GM19238 (cell line): ENCODE data around the gene SERTAD1.
"Not testable (repeated sequence)": the region's sequence is repeated elsewhere in the genome, so short reads cannot be mapped to it uniquely, and the experiment has no call there.

Source experiments
- DNase-seq: peaks from one replicate; pipeline ENCODE4 v3.0.0; 2011; ENCODE audit warnings: low spot score; ENCODE audit not compliant: insufficient read length

SERTAD1 gene, protein sequence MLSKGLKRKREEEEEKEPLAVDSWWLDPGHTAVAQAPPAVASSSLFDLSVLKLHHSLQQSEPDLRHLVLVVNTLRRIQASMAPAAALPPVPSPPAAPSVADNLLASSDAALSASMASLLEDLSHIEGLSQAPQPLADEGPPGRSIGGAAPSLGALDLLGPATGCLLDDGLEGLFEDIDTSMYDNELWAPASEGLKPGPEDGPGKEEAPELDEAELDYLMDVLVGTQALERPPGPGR

DNA sequence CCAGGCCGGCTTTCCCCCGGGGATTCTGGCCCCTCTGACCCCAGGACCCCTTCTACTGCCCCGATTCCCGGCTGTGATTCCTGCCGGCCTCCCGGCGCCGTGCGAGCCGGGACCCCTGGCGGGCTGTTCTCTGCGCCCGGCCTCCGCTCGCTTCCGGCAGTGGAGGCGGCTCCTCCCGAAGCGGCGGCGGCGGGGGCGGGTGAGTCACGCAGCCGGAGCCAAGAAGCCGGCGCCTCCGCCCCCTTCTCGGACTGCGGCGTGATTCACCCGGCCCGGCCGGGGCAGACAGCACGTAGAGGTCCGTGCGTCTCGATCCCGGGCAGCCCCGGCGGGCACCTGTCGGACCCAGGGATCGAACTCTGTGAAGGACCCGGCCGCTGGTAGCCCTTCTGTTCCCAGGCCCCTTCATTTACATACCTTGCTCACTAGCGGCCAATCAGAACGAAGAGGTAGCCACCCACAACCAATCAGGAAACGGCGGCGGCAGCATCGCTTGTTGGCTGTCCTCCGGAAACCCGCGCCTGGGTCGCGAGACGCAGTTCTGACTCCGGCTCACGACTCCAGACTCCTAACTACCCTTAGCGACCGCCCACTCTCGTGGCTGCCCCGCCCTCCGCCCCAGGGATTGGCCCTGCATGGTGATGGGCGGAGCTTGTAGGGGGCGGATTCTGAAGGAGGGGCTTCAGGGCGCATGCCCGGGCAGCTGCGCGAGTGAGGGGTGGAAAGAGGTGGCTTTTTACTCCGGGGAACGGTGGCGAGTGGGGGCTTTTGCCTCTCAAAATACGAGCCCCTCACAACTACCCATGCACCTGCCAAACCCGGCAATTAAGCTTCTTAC lies at the start of gene SERTAD1:
Gene SERTAD1, minus strand, starts transcription at position 543 of the 838 bp plus-strand sequence. CDS start 2,446 bp downstream, outside the sequence.
- DNase-seq: peak; percentile 99

DNA sequence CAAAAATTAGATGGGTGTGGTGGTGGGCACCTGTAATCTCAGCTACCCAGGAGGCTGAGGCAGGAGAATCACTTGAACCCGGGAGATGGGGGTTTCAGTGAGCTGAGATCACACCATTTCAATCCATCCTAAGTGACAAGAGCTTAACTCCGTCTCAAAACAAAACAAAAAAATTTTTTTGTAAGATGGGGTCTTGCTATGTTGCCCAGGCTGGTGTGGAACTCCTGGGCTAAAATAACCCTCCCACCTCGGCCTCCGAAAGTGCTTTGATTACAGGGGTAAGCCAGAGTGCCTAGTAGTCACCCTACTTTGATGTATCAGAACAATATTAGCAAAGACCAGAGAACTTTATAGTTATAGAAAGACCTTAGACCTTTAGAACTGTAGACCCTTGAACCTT lies 48.9 kb upstream of the SERTAD1 start:
- no peak for DNase-seq

DNA sequence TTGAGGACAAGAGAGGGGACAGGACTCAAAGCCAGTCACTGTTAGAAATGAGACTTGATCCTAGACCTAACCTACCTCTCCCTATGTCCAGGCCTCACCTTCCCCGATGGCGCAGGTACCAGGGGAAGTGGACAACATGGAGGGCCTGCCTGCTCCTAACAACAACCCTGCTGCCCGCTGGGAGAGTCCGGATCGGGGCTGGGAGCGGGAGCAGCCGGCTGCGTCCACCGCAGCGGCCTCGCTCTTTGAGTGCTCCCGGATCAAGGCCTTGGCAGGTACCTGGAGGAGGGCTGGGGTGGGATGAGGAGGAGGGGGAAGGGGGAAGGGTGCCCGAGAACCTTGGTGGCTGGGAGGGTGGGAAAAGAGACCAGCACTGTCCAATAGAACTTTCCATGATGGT lies 46.7 kb upstream of the SERTAD1 start:
- DNase-seq: no peak

DNA sequence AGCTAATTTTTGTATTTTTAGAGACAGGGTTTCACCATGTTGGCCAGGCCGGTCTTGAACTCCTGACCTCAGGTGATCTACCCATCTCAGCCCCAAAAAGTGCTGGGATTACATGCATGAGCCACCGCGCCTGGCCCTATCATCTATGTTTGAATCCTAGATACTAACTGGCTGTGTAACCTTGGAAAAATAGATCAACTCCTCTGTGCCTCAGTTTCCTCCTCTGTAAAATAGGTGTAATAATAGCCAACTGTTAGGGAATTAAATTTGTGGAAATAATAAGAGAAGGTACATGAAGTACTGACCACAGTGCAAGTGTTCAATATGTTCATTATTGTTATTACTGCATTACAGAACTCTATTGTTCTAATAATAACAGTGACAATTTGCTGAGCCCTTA lies 45.3 kb upstream of the SERTAD1 start:
- no peak for DNase-seq

DNA sequence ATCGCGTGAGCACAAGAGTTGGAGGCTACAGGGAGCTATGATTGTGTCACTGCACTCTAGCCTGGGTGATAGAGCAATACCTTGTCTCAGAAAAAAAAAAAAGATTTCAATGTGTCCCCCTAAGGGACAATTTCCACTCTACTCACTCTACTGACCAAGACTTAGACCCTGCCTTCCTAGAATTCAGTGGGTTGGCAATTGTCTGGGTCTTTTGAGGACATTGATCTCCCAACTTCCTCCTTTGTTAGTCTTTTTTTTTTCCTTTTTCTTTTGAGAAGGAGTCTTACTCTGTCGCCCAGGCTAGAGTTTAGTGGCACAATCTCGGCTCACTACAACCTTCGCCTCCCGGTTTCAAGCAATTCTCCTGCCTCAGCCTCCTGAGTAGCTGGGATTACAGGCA lies 43.2 kb upstream of the SERTAD1 start:
- no peak for DNase-seq

DNA sequence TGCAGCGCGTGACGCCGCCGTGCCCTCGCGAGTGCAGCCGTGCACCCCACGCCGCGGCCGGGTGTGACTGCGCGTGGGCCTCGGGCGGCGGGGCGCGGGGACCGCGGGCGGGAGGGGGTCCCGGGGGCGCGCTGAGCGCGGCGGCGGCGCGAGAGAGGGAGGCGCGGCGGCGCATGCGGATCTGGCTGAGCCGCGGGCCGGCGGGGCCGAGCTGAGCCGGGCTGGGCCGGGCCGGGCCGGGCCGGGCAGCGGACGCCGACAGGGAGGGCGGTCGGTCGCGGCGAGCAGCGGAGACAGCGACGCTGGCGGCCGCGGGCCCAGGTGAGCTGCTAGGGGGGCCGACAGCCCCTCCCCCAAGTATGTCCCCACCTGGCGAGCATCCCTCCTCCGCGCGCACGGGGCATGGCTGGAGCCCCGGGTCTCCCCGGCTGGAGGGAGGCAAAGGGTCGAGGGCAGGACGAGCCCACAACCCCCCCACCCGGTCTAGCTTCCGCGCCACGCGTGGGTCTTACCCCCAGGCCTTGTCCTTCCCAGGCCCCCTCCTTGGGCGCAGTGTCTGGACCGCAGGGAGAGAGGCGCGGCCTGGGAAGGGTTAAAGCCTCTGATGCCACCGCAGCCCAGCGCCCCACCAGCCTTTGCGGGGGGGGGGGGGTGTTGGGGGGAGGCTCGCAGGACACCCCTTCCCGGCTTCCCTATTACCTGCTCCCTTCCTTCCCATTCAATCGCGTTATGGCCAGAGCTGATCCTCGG lies 41.4 kb upstream of the SERTAD1 start, which contains the start of gene SPTBN4:
Gene SPTBN4, plus strand, starts transcription at position 17 of the 750 bp plus-strand sequence. CDS start 5,621 bp downstream, outside the sequence.
- DNase-seq: no peak

DNA sequence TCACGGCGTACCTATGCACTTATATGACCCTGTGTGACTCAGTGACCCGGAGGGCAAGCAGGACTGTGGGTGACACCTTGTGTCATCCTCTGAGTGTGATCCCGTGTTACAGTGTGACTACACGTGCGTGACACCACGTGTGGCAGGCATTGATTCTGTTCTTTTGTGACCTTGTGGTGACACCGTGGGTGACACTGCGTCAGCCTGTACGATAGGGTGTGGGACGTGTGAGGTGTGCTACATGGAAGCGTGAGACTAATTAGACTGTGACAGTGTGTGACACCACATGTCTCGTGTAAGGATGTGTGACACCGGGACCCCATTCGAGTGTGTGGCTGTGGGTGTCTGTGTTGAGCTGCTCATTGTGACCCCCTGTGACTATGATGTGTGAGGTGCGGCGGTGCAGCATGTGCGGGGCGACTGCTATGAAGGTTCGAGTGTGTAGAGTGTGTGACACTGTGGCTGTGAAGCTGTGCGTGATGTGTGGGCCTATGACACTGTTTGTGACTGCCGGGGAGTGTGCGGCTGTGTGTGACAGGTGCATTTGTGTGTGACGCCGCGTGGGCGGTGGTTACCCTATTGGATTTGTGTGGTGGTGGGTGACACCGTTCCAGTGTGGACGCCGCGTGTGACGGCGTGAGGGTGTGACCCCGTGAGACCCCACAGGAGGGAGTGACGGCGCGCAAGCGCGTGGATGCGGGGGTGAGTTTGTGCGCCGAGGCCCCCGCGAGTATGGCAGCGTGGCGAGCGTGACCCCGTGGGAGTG lies 40.6 kb upstream of the SERTAD1 start:
- DNase-seq: no peak

DNA sequence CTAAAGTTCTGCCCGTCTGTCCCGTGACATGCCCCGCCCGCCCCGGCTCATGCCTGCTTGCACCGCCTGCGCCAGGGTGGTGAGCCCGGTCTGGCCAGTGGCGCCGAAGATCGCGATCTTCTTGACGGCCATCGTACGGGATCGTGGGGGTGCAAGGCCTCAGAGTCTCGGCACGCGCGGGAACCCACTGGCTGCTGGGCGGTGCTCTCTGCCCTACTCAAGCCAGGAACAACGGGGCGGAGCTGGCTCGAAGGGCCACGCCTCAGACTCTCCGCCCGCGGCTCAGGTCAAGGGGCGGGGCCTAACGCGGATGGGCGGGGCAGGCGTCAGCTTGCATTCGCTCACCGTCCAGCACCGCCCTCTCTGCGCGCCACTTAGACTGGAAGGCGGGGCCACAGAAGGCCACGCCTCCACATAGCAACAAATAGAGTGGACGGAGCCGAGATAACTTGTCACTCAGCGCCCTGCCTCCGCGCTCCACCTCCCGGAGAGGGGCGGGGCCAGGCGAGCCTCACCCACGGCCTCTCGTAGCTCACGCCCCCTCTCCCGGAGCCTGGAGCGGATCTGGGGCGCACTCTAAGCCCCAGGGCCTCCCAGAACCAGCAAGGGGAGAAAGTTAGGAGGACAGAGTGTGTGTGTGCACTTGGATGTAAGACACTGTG lies 39.9 kb upstream of the SERTAD1 start, which contains the start of gene BLVRB:
Gene BLVRB, minus strand, starts transcription at position 189 of the 662 bp plus-strand sequence. Its CDS starts 57 bp downstream, at position 132.
- DNase-seq: peak; percentile 95

DNA sequence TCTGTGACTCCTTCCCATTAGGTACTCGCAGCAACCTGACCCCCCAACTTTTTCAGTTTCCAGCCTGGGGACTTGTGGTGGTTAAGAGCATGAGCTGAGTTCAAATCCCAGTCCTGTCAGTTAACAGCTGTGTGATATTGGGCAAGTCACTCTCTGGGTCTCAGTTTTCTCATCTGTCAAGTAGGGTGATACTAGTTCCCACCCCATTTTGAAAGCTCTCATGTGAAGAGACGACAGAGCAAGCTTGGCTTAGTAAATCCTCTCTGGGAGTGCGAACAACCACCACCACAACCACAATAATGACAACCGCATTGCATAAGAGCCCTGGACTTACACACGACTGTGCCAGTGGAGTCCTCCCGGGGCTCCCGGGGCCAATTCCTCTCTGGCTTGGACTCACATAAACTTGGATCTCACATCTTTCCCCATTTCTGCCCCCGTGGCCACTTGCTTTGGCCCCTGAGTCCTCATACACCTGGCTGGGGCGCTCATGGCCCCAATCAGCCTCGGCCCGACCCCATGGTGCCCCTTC lies 39.3 kb upstream of the SERTAD1 start:
- no peak for DNase-seq

DNA sequence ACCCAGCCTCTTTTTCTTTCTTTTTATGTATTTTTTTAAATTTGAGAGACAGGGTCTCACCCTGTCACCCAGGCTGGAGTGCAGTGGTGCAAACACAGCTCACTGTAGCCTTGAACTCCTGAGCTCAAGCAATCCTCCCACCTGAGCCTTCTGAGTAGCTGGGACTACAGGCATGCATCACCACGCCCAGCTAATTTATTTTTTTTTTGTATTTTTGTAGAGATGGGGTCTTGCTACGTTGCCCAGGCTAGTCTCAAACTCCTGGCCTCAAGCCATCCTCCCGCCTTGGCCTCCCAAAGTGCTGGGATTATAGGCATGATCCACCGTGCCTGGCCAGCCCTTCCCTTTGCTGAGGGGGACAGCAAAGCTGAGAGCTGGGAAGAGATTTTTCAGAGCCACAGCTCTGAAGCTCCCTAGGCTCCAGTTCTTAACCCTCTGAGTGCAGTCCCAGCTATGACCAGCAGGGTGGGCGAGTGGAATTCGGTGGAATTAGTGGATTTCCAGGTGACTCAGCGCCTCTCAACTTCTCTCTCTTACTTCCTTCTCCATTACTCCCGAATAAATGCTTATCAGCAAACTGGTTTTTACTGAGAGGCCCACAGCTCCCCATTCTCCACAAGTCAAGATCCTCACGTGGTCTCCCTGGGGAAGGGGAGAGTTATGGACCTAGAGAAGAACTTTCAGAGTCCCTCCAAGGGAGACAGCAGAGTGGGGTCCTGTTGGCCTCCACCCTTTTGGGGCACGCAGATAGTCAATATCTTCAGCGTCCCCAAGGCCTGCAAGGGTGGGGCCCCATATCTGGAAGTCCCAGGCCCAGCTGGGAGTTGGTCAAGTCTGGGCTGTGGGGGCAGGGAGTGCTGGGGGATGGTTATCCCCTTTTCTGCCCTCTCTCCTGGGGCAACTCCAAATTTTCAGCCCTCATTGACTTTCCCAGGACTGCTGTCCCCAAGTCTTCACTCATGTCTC lies 38.5 kb upstream of the SERTAD1 start:
- DNase-seq: no peak

DNA sequence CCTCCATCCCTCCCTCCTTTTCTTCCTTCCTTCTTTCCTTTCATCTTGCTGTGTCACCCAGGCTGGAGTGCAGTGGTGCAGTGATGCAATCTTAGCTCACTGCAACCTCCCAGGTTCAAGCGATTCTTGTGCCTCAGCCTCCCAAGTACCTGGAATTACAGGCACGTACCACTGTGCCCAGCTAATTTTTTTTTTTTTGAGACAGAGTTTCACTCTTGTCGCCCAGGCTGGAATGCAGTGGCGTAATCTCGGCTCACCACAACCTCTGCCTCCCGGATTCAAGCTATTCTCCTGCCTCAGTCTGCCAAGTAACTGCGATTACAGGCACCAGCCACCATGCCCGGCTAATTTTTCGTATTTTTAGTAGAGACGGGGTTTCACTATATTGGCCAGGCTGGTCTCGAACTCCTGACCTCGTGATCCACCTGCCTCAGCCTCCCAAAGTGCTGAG lies 37.8 kb upstream of the SERTAD1 start:
- DNase-seq: not testable (repeated sequence)

DNA sequence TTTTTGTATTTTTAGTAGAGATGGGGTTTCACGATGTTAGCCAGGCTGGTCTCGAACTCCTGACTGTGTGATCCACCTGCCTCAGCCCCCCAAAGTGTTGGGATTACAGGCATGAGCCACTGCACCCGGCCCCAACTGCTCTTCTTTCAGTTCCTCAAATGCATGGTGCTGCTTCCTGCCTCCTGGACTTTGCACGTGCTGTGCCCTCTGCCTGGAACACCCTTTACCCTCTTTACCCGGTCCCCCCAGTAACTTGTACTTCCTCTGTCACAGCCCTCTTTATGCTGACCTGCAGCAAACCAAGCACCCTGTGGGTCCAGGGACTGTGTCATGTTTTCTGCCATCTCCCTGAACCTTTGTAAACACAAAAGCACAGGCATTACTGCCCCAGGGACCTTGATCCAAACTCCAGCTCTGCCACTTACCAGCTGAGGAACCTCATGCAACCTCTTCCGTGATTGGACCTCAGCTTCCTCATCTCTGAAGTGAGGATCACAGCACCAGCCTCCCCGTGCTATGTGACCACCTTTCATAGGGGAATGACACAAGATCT lies 36.0 kb upstream of the SERTAD1 start:
- DNase-seq: no peak

DNA sequence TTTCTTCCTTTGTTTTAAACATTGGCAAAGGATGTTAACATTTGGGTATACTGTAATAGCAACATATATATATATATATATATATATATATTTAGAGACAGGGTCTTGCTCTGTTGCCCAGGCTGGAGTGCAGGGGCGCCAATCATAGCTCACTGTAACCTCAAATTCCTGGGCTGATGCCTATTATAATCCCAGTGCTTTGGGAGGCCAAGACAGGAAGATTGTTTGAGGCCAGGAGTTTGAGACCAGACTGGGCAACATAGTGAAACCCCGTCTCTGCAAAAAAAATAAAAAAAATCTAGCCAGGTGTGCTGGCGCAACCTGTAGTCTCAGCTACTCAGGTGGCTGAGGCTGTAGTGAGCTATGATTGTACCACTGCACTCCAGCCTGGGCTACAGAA lies 34.4 kb upstream of the SERTAD1 start:
- DNase-seq: no peak

DNA sequence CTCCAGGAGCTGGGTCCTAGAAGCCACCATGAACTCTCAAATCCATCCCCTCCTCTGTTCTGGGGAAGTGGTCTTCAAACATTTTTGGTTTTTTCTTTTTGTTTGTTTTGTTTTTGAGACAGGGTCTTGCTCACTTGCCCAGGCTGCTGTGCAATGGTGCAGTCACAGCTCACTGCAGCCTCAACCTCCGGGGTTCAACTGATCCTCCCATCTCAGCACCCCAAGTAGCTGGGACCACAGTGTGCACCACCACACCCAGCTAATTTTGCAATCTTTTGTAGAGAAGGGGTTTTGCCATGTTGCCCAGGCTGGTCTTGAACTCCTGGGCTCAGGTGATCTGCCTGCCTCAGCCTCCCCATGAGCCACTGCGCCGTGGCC lies 32.8 kb upstream of the SERTAD1 start:
- DNase-seq: no peak

DNA sequence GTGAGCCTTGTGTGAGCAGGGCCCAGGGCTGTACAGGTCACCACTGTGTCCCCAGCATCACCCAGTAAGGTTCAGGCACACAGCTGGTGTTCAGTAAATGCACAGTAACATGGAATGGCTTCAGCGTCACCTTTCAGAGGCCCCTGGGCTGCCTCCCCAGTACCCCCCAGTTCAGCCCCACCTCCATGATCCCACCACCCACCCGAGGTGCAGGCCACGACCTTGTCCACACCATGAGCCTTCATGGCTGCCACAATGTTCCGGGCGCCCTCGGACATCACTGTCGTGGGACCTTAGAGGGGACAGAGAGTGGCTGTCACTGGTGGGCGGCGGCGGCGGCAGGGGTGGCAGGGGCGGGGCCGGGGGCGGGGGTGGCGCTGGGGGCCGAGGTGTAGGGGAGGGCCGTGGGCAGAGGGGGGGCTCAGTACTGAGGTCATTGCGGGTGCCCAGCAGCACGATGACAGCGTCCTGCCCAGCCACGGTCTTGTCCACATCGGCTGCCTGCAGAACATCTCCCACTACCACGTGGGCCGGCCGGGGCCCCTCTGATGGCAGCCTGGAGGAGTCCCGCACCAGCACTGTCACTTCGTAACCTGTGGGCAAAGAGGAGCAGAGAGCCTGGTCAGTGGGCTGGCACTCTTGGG lies 32.3 kb upstream of the SERTAD1 start:
- DNase-seq: no peak

DNA sequence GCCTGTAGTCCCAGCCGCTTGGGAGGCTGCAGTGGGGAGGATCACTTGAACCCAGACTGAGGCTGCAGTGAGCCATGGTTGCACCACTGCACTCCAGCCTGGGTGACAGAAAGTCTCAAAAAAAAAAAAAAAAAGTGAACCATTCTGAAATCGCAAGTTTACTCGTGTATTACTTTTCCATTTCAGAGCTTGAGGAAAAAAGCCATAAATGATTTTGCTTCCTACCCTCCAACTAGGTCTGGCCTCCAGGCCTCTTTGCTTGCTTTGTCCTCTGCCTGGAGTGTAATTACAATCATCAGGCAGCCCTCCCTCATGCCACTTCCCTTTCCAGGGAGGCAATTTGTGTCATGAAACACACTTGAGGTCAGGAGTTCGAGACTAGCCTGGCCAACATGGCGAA lies 31.3 kb upstream of the SERTAD1 start:
- DNase-seq: no peak

DNA sequence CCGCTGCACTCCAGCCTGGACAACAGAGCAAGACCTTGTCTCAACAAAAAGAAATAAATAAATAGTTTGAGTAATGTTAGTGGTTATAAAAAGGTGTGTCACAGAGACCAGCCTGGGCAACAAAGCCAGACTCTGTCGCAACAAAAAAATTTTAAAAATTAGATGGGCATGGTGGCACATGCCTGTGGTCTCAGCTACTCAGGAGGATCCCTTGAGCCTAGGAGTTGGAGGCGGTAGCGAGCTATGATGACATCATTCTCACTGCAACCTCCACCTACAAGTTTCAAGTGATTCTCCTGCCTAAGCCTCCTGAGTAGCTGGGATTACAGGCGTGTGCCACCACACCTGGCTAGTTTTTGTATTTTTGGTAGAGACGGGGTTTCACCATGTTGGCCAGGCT lies 28.2 kb upstream of the SERTAD1 start:
- not testable (repeated sequence) for DNase-seq

DNA sequence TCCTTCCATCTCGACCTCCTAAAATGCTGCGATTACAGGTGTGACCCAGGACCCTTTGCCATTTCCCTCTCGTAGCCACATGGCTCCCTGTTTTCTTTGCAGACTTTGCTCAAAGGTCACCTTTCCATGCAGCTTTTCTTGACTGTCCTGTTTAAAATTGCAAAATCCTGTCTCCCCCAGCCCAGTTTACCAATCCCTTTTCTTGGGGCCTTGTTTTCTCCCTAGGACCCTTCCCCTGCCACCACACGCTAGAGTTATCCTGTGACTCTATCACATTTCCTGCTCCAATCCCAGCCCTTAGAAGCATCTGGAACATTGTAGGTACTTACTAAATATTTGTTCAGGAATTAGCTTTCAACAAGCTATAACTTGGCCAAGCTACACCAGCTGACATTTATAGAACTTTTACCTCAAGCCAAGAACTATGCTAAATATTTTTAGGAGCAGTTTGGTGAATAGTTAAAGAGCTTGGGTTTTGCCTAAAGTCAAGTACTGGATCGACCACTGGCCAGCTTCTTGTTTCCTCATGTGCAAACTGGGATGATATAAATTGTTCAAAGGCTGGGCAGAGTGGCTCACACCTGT lies 27.5 kb upstream of the SERTAD1 start:
- no peak for DNase-seq
